GM13977 (cell line): ENCODE results near the gene SAMHD1.
A peak's percentile ranks its signal among the peaks of the same experiment; 100 is the strongest.

Experiments used
- DNase-seq: peaks from one replicate; pipeline ENCODE4 v3.0.0; 2012; ENCODE audit warnings: low spot score
- in situ Hi-C: fragments of 300-500 bp; cut with MboI; formaldehyde crosslinking; loops from one replicate; pipeline ENCODE4 v1.12.0; 2022; ENCODE audit warnings: low sequenced_read_pairs, low pct_unique_long_range_greater_than_20kb, mixed read lengths, inconsistent platforms; ENCODE audit not compliant: unreplicated experiment
- TF ChIP-seq, protein P1 (sequence below): IDR thresholded peaks from 2 replicates; pipeline ENCODE4 v1.5.1; 2012; ENCODE audit warnings: mild to moderate bottlenecking, control low read depth; ENCODE audit not compliant: insufficient read depth; ENCODE audit errors: extremely low read depth, missing control alignments

SAMHD1 gene

GRCh38 chr20:36862857-36863668, 88.4 kb downstream of the SAMHD1 start:
- TF ChIP-seq, protein P1, sequence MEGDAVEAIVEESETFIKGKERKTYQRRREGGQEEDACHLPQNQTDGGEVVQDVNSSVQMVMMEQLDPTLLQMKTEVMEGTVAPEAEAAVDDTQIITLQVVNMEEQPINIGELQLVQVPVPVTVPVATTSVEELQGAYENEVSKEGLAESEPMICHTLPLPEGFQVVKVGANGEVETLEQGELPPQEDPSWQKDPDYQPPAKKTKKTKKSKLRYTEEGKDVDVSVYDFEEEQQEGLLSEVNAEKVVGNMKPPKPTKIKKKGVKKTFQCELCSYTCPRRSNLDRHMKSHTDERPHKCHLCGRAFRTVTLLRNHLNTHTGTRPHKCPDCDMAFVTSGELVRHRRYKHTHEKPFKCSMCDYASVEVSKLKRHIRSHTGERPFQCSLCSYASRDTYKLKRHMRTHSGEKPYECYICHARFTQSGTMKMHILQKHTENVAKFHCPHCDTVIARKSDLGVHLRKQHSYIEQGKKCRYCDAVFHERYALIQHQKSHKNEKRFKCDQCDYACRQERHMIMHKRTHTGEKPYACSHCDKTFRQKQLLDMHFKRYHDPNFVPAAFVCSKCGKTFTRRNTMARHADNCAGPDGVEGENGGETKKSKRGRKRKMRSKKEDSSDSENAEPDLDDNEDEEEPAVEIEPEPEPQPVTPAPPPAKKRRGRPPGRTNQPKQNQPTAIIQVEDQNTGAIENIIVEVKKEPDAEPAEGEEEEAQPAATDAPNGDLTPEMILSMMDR: no peak
- DNase-seq: peak; percentile 63
- in situ Hi-C loops: no loop called here

DNA sequence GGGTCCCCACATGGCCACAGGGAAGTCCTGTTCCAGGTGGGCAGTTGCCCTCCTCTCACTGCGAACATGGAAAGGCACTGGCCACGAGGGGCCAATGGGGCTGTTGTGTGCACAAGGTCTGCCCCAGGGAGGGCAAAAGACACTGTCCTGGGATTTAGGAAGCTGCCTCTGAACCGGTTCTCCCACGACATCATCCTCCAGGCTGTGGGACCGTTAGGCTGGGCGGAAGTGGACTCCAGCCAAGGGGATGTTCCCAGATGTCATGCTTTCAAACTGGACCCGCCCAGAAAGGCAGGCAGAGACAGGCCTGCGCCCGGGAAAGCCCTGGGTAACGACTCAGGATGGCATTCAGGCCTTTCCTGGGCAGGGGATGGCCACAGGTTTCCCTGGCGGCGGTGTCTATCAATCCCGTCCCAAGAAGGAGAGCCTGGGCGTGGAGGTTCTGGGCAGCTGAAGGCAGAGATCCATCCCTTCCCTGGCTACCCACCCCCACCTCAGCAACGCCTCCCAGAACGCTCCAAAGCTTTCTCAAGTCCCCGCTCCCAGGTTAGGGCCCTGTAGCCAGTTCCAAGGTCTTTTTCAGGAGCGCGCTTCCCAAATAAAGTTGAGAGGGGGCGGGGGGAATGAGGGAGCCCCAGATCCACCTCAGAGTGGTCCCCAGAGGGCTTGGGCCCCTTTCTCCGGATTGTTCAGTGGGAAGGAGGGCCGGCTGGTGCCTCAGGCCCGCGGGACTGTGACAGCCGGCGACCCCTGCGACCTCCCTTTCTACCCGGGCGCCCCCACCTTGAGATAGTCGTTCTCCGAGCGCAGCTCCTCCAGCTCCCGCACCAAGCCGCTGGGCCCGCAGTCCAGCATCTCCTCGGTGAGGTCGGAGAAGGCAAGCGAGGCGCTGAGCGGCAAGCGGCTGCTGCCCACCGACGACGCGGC, 89.4 kb downstream of the SAMHD1 start:
- TF ChIP-seq, protein P1: no peak
- in situ Hi-C loops: no loop called here
- DNase-seq: no peak

GRCh38 chr20:36861625-36861874, 90.0 kb downstream of the SAMHD1 start:
- TF ChIP-seq, protein P1: no peak
- in situ Hi-C loops: no loop called here
- no peak for DNase-seq

DNA sequence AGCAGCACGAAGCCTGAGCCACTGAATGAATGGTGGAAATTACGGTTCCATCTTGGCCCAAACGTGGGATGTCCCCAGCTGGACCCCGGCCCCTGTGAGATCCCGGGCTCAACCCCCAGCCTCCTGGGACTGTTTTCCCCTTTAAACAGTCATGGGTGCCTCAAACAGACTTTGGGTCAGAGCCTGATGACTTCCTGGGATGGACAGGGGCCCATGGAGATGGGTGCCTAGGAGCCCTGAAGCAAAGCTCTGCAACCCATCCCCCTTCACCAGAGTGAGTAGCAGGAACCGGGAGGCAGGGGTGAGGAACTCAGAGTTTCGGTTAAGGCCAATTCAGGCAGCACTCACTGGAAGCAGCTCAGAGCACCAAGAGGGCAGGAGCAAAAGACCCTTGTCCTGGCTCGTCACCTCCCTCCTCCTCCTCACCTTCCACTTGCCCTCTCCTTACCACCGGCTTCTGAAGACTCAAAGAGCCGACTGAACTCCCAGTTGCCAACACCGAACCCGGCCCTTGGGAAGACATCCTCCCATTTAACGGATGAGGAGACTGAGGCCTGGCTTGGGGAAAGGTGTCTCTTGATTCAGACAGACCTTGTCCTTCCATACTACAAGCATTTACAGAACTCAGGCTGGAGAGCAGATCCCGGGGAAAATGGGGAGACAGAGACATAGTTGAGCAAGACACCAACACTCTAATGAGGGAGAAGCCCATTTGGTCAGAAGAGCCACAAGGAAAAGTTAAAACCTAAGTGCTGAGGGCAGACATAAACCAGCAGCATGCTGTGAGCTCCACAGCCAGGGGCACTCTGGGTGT, 90.5 kb downstream of the SAMHD1 start:
- in situ Hi-C loops: no loop called here
- DNase-seq: no peak
- TF ChIP-seq, protein P1: no peak

DNA sequence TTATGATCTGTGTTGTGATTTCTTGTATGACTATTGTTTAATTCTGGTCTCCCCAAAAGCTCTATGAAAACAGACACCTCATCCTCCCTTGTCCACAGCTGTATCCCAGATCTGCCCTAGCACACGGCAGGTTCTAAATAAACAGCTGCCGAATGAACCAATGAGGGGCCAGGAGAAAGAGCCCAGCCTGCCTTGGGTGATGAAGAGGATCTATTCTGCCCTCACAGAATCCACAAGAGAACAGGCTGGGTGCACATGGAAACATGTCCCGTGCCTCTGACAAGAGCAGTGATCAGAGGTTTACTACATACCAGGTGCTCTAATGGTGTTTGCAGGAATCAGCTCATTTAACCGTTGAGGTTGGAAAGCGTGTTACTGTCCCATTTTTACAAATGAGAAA, 91.2 kb downstream of the SAMHD1 start:
- DNase-seq: no peak
- TF ChIP-seq, protein P1: no peak
- in situ Hi-C loops: no loop called here

DNA sequence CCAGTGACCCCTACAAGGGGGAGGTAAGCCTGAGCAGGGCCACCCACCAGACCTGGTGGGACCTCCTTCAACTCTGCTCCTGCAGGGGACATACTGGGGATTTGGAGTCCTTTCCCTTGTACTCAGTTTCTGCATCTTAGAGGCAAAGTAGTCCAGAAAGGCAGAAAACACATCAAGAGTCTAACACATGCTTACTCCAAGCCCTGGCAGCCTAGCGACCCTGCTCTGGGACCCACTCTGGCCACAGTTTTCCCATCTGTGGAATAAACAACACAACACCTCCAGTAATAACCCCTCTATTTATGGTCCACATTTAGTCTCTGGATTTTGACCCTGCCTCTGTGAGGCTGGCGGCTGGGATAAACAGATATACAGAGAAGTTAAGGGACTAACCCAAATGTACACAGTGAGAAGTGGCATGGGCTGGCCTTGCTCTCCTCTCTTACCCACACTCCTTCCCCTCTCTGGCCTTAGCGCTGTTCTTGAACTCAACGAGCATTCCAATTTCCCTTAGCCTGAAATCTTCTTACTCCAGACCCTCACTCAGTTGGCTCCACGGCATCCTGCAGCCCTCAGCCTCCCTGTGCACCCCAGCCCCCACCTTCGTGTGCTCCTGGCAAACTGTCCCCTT, 91.7 kb downstream of the SAMHD1 start:
- in situ Hi-C loops: no loop called here
- TF ChIP-seq, protein P1: no peak
- DNase-seq: no peak
